ENCODE measurements around the gene PCDH9.

DNA sequence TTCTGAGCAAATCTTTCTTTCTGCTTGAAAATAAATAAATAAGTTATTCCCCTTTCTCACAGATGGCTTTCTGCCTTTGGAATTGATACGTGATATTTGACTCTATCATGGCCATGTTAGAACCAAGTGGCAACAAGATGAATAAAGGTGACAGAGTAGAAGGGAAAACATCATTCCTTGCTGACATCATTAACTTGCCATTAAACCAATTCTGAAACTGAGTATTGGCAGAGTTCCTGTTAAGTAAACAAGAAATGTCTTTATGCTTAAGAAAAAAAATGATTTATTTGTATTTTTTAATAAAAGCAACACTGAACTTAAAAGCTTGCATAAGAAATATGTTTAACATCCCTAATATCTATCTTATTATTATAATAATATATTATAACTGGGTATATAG, 828.1 kb downstream of the PCDH9 start:
- TF ChIP-seq SUZ12 (IDR thresholded peaks at IDR 0.05; ENCODE audit: extremely low read depth, insufficient read depth, insufficient read length) (no peak), YY1 (IDR thresholded peaks at IDR 0.05; ENCODE audit: insufficient read depth, insufficient read length) (no peak), ZNF274 (IDR thresholded peaks at IDR 0.05; ENCODE audit: low read depth, low read length) (no peak)

All from NT2/D1 (cell line).